GM20000 (cell line): ENCODE results near the gene ABI2.
"Not testable (repeated sequence)": the region's sequence is repeated elsewhere in the genome, so short reads cannot be mapped to it uniquely, and the experiment has no call there.

Experiments used
- DNase-seq: peaks from one replicate; pipeline ENCODE4 v3.0.0; 2012; ENCODE audit warnings: low spot score
- CTCF ChIP-seq: IDR thresholded peaks from 2 replicates; pipeline ENCODE4 v1.5.1; 2012; ENCODE audit warnings: mild to moderate bottlenecking, control low read depth; ENCODE audit errors: extremely low read depth, missing control alignments

The ABI2 gene

GRCh38 chr2:203412546-203413331, 84.5 kb downstream of the ABI2 start:
- TF ChIP-seq CTCF, result no peak
- no peak for DNase-seq

DNA sequence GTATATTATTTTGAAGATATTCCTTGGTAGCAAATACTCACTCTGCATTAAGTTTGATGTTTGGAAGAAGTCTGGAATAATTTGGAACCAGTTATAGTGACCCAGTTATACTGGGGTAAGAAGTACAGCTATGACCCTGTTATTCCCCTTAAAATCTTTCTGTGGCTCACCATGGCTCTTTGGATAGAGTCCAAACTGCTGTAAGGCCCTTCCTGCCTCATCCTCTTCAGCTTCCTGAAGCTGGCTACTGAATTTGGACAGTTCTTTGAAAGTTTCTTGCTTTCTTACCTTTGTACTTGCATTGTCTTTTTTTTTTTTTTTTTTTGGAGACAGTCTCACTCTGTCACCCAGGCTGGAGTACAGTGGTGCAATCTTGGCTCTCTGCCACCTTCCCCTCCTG, 85.6 kb downstream of the ABI2 start:
- TF ChIP-seq CTCF, result no peak
- no peak for DNase-seq

DNA sequence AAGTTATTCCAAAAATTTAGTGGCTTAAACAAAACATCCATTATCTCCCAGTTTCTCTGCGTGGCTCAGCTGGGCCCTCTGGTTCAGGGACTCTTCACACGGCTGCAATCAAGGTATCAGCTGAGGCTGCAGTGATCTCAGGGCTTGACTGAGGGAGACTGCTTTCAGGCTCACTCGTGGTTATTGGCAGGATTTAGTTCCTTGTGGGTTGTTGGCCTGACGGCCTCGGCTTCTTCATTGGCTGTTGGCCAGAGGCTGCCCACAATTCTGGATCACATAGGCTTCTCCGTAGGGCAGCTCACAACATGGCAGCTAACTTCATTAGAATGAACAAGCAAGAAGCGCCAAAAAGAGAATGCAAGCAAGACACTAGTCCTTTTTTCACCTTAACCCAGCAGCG, 90.1 kb downstream of the ABI2 start:
- no peak for DNase-seq
- TF ChIP-seq CTCF, result no peak

DNA sequence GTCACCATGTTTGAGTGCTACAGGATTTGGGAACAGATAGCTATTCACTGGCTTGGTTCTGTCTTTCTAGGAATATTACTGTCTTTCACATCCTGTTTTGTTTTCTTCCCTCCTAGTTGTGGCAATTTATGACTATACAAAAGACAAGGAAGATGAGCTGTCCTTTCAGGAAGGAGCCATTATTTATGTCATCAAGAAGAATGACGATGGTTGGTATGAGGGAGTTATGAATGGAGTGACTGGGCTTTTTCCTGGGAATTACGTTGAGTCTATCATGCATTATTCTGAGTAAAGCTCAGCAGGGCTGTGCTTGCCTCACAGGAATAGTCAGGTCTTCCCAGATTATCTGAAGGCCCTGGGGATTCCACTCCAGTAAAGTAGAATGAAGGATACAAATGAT, 98.9 kb downstream of the ABI2 start:
- TF ChIP-seq CTCF, result no peak
- no peak for DNase-seq

DNA sequence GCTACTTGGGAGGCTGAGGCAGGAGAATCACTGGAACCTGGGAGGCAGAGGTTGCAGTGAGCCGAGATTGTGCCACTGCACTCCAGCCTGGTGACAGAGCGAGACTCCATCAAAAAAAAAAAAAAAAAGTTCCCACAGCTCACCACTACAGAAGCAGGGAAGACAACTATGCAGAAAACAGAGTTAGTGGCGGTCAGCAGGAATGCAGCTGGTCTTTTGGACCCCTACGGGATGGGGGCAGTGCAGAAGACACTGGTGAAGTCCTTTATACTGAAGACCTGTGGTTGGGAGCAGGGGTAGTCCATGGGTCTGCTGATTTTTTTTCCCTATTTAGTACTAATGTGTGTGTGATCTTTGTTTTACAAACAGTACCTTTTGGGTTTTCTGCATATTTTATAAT, 101.4 kb downstream of the ABI2 start:
- not testable (repeated sequence) for DNase-seq

DNA sequence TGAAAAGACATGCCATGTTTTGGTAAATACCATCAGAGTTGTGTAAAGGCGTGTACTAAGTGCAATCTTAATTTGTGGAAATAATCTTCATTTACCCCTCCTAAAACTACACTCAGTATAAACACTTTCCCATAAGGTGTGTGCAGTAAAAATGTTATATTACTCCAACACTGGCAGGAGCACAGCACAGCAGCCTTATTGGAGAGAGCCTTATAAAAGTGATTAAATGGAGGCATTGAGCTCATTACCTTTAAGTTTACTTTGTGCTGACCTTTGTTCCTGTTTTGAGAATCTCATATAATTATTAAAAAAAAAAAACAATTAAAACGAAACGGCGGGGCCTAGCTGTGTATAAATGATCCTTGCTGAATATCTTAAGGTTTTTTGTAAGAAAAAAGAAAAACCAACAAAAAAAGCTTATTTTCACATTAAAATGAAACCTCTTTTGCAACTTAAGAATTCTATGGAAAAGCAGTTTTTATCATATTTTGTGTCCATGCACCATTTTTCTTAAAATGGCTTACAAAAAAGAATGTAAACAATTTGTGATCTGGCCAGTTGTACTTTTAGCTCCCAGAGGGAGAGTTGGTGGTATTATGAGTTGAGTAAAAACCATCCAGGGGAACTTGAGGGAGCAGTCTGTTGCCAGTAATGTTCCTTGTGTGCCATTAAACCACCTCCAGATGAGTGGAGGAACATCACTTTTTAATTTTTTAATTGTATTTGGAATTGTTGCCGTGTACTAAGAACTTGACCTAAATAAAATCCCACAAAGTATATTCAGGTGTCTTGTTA, 103.4 kb downstream of the ABI2 start:
- TF ChIP-seq CTCF, result no peak

DNA sequence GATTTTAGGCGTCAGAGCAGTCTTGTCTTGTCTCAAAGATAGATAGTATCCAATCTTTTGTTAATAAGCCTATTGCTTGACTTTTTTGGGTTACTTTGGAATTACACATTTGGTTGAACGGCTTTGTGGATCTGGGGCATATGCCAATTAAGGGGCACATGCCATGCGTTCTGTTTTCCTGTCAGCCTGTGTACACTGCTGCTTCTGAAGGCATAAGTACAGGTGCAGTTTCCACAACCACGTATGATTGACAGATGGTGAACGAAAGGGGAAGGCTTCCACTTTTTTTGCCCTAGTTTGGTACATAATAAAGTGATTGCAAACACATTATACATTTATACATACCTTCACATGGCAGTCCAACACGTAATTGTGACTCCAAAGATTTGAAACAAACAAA, 104.6 kb downstream of the ABI2 start:
- no peak for DNase-seq
- TF ChIP-seq CTCF, result no peak

More for the DNA sequence above, 103.4 kb downstream of the ABI2 start:
- DNase-seq, result no peak

DNA sequence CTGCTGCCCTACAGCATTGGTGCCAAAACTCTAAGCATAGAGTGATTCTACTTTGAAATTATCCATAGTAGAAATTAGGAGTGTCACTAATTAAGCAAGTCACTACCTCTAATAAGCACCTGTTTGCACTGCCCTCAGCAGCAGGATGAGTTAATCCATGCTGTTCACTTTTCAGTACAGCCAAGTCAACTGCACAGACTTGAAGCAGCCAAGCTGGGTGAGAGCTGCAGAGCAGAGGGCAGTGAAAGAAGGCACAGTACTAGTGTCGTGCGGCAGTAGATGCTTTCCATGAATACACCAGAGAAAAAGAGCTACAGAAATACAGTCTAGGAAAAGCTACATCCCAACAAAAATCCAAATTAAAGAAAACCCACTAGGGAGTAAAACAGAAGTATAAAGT, 108.3 kb downstream of the ABI2 start:
- DNase-seq, result no peak
- no peak for TF ChIP-seq CTCF
